COLO668 (cell line): Measurements from ENCODE around the gene RIPK3.

ENCODE experiments used
- DNase-seq: peaks from one replicate; lab custom pipeline; 2025; ENCODE audit not compliant: unreplicated experiment; lab: John Stamatoyannopoulos, UW

RIPK3 gene

GRCh38 chr14:24324024-24324423 lies 15.8 kb downstream of the RIPK3 start:
- no peak for DNase-seq

GRCh38 chr14:24323341-24323740 lies 16.4 kb downstream of the RIPK3 start:
- no peak for DNase-seq

- DNase-seq: no peak
Measured at GRCh38 chr14:24322672-24323071, 17.1 kb downstream of the RIPK3 start.

- DNase-seq: no peak
Measured at GRCh38 chr14:24321212-24321975, 18.4 kb downstream of the RIPK3 start.

- no peak for DNase-seq
Measured at GRCh38 chr14:24317141-24317928, 22.5 kb downstream of the RIPK3 start.

GRCh38 chr14:24316597-24316950 lies 23.2 kb downstream of the RIPK3 start:
- DNase-seq: no peak

- peak; percentile 42 for DNase-seq
Measured at GRCh38 chr14:24315807-24316596, 23.8 kb downstream of the RIPK3 start.

GRCh38 chr14:24315243-24315806 lies 24.5 kb downstream of the RIPK3 start:
- DNase-seq: no peak

- DNase-seq: no peak
Measured at GRCh38 chr14:24314377-24315193, 25.2 kb downstream of the RIPK3 start.

- DNase-seq: no peak
Measured at GRCh38 chr14:24313913-24314312, 25.9 kb downstream of the RIPK3 start.

- DNase-seq: no peak
Measured at GRCh38 chr14:24312736-24313507, 26.9 kb downstream of the RIPK3 start.

GRCh38 chr14:24311837-24312615 lies 27.8 kb downstream of the RIPK3 start:
- no peak for DNase-seq

- DNase-seq: peak; percentile 88
Measured at GRCh38 chr14:24310646-24311604, 28.9 kb downstream of the RIPK3 start, which contains the start of gene LTB4R. Gene LTB4R (plus strand): TSS chr14:24311502. CDS start chr14:24315652, 4,150 bp downstream.

GRCh38 chr14:24310265-24310645 lies 29.5 kb downstream of the RIPK3 start:
- no peak for DNase-seq

- DNase-seq: no peak
Measured at GRCh38 chr14:24309538-24310264, 30.1 kb downstream of the RIPK3 start, which contains the start of gene LTB4R2. Gene LTB4R2 (plus strand): TSS chr14:24310140. CDS start chr14:24310665, 525 bp downstream.

- no peak for DNase-seq
Measured at GRCh38 chr14:24308342-24309124, 31.3 kb downstream of the RIPK3 start.
